Measurements from ENCODE around the gene OR1E2.
A peak's percentile ranks its signal among the peaks of the same experiment; 100 is the strongest.
"Not testable (repeated sequence)": the region's sequence is repeated elsewhere in the genome, so short reads cannot be mapped to it uniquely, and the experiment has no call there.

The OR1E2 gene

GRCh38 chr17:3447625-3448024 is 14.0 kb upstream of the OR1E2 start:
- TF ChIP-seq POLR2AphosphoS5 (IDR thresholded peaks at IDR 0.05; ENCODE audit: low read depth, low read length), result no peak
- TF ChIP-seq POLR2A (IDR thresholded peaks at IDR 0.05; ENCODE audit: low read depth, low read length), result no peak
- no peak for TF ChIP-seq TAF1 (IDR thresholded peaks at IDR 0.05; ENCODE audit: borderline replicate concordance, low read depth, low read length)
- FAIRE-seq (no peak), DNase-seq (ENCODE audit: insufficient read length) (no peak)

GRCh38 chr17:3440451-3440850 is 6.8 kb upstream of the OR1E2 start:
- no peak for DNase-seq (ENCODE audit: insufficient read length)
- no peak for FAIRE-seq

GRCh38 chr17:3438368-3438767 is 4.7 kb upstream of the OR1E2 start:
- no peak for FAIRE-seq
- DNase-seq (ENCODE audit: insufficient read length), result no peak
- no peak for TF ChIP-seq POLR2A (IDR thresholded peaks at IDR 0.05; ENCODE audit: low read depth, low read length)
- no peak for TF ChIP-seq TAF1 (IDR thresholded peaks at IDR 0.05; ENCODE audit: borderline replicate concordance, low read depth, low read length)
- TF ChIP-seq POLR2AphosphoS5 (IDR thresholded peaks at IDR 0.05; ENCODE audit: low read depth, low read length), result no peak

More at GRCh38 chr17:3440451-3440850, 6.8 kb upstream of the OR1E2 start:
- no peak for TF ChIP-seq TAF1 (IDR thresholded peaks at IDR 0.05; ENCODE audit: borderline replicate concordance, low read depth, low read length)
- no peak for TF ChIP-seq POLR2A (IDR thresholded peaks at IDR 0.05; ENCODE audit: low read depth, low read length)
- TF ChIP-seq POLR2AphosphoS5 (IDR thresholded peaks at IDR 0.05; ENCODE audit: low read depth, low read length), result no peak

GRCh38 chr17:3433215-3433614 is 426 bp downstream of the OR1E2 start:
- peak; percentile 60 for FAIRE-seq
- not testable (repeated sequence) for DNase-seq (ENCODE audit: insufficient read length)

- no peak for DNase-seq (ENCODE audit: insufficient read length)
- FAIRE-seq, result no peak
- TF ChIP-seq TAF1 (IDR thresholded peaks at IDR 0.05; ENCODE audit: borderline replicate concordance, low read depth, low read length) (no peak), POLR2A (IDR thresholded peaks at IDR 0.05; ENCODE audit: low read depth, low read length) (no peak), POLR2AphosphoS5 (IDR thresholded peaks at IDR 0.05; ENCODE audit: low read depth, low read length) (no peak)
Observed at GRCh38 chr17:3418222-3418621, 15.4 kb downstream of the OR1E2 start.

GRCh38 chr17:3415610-3416009 is 18.0 kb downstream of the OR1E2 start:
- no peak for DNase-seq (ENCODE audit: insufficient read length)
- TF ChIP-seq POLR2A (IDR thresholded peaks at IDR 0.05; ENCODE audit: low read depth, low read length), result no peak
- no peak for TF ChIP-seq TAF1 (IDR thresholded peaks at IDR 0.05; ENCODE audit: borderline replicate concordance, low read depth, low read length)
- no peak for TF ChIP-seq POLR2AphosphoS5 (IDR thresholded peaks at IDR 0.05; ENCODE audit: low read depth, low read length)
- no peak for FAIRE-seq

GRCh38 chr17:3412216-3412615 is 21.4 kb downstream of the OR1E2 start:
- FAIRE-seq, result peak; percentile 54
- DNase-seq (ENCODE audit: insufficient read length), result not testable (repeated sequence)

- FAIRE-seq, result no peak
- no peak for DNase-seq (ENCODE audit: insufficient read length)
- TF ChIP-seq TAF1 (IDR thresholded peaks at IDR 0.05; ENCODE audit: borderline replicate concordance, low read depth, low read length), result no peak
- no peak for TF ChIP-seq POLR2A (IDR thresholded peaks at IDR 0.05; ENCODE audit: low read depth, low read length)
- TF ChIP-seq POLR2AphosphoS5 (IDR thresholded peaks at IDR 0.05; ENCODE audit: low read depth, low read length), result no peak
Observed at GRCh38 chr17:3411070-3411469, 22.6 kb downstream of the OR1E2 start, which contains the start of gene OR3A3. TSS of gene OR3A3 (plus strand) at chr17:3411370.

GRCh38 chr17:3403856-3404255 is 29.8 kb downstream of the OR1E2 start:
- DNase-seq (ENCODE audit: insufficient read length); FAIRE-seq: not testable (repeated sequence)

- no peak for TF ChIP-seq POLR2AphosphoS5 (IDR thresholded peaks at IDR 0.05; ENCODE audit: low read depth, low read length)
- no peak for TF ChIP-seq POLR2A (IDR thresholded peaks at IDR 0.05; ENCODE audit: low read depth, low read length)
- no peak for TF ChIP-seq TAF1 (IDR thresholded peaks at IDR 0.05; ENCODE audit: borderline replicate concordance, low read depth, low read length)
- DNase-seq (ENCODE audit: insufficient read length), result no peak
- FAIRE-seq, result no peak
Observed at GRCh38 chr17:3401786-3402185, 31.9 kb downstream of the OR1E2 start.

- FAIRE-seq (no peak), DNase-seq (ENCODE audit: insufficient read length) (no peak)
- TF ChIP-seq POLR2A (IDR thresholded peaks at IDR 0.05; ENCODE audit: low read depth, low read length) (no peak), TAF1 (IDR thresholded peaks at IDR 0.05; ENCODE audit: borderline replicate concordance, low read depth, low read length) (no peak), POLR2AphosphoS5 (IDR thresholded peaks at IDR 0.05; ENCODE audit: low read depth, low read length) (no peak)
Observed at GRCh38 chr17:3400055-3400454, 33.6 kb downstream of the OR1E2 start.

GRCh38 chr17:3398310-3398709 is 35.3 kb downstream of the OR1E2 start, which contains the start of gene OR1E1:
TSS of gene OR1E1 (minus strand) at chr17:3398410. CDS start at chr17:3398410, 0 bp downstream.
- no peak for TF ChIP-seq TAF1 (IDR thresholded peaks at IDR 0.05; ENCODE audit: borderline replicate concordance, low read depth, low read length)
- no peak for TF ChIP-seq POLR2A (IDR thresholded peaks at IDR 0.05; ENCODE audit: low read depth, low read length)
- no peak for TF ChIP-seq POLR2AphosphoS5 (IDR thresholded peaks at IDR 0.05; ENCODE audit: low read depth, low read length)
- no peak for FAIRE-seq

GRCh38 chr17:3397801-3398200 is 35.8 kb downstream of the OR1E2 start:
- DNase-seq (ENCODE audit: insufficient read length), result not testable (repeated sequence)

More at GRCh38 chr17:3398310-3398709, 35.3 kb downstream of the OR1E2 start, which contains the start of gene OR1E1:
- no peak for DNase-seq (ENCODE audit: insufficient read length)

More at GRCh38 chr17:3397801-3398200, 35.8 kb downstream of the OR1E2 start:
- peak; percentile 79 for FAIRE-seq

Data from GM12892 (cell line).